Glomerular endothelial cell (primary cell): ENCODE measurements around the gene SMIM8. TPM values are rescaled to one million over a fixed set of nuclear protein-coding genes. Genes with fewer than 3 reads are reported as not detected.
A peak's percentile ranks its signal among the peaks of the same experiment; 100 is the strongest.
"Not testable (repeated sequence)": the region's sequence is repeated elsewhere in the genome, so short reads cannot be mapped to it uniquely, and the experiment has no call there.

Experiments used
- DNase-seq: peaks from one replicate; pipeline ENCODE4 v3.0.0-alpha.2; 2011; ENCODE audit warnings: low read depth, low spot score; ENCODE audit errors: extremely low read depth
- total RNA-seq: library from RNA; depleted of rRNA; stranded (reverse); fragments of >200 nt; gene quantifications from 2 replicates; pipeline ENCODE4 v1.2.3, GENCODE V29; 2015

Gene SMIM8
- 4.1 and 6.4 TPM in 2 replicates for total RNA-seq

- no peak for DNase-seq
These were observed at the start of gene SMIM8 for GRCh38 chr6:87322304-87323212. Gene SMIM8 (plus strand): TSS chr6:87322588. CDS start chr6:87337032, 14,444 bp downstream.

GRCh38 chr6:87274660-87275274, 47.6 kb upstream of the SMIM8 start:
- no peak for DNase-seq

GRCh38 chr6:87276624-87277023, 45.8 kb upstream of the SMIM8 start:
- no peak for DNase-seq

GRCh38 chr6:87277123-87277522, 45.3 kb upstream of the SMIM8 start:
- peak; percentile 5 for DNase-seq

- no peak for DNase-seq
These were observed 43.2 kb upstream of the SMIM8 start for GRCh38 chr6:87279196-87279595.

- no peak for DNase-seq
These were observed 41.0 kb upstream of the SMIM8 start for GRCh38 chr6:87281426-87281825.

- no peak for DNase-seq
These were observed 39.6 kb upstream of the SMIM8 start for GRCh38 chr6:87282743-87283142.

- DNase-seq = no peak
These were observed 38.9 kb upstream of the SMIM8 start for GRCh38 chr6:87283461-87283860.

- peak; percentile 20 for DNase-seq
These were observed 35.1 kb upstream of the SMIM8 start for GRCh38 chr6:87287251-87287650.

- no peak for DNase-seq
These were observed 32.8 kb upstream of the SMIM8 start for GRCh38 chr6:87289571-87289970.

- no peak for DNase-seq
These were observed 30.5 kb upstream of the SMIM8 start for GRCh38 chr6:87291883-87292282.

- no peak for DNase-seq
These were observed 28.9 kb upstream of the SMIM8 start for GRCh38 chr6:87293526-87293925.

GRCh38 chr6:87297119-87297518, 25.3 kb upstream of the SMIM8 start:
- no peak for DNase-seq

- not testable (repeated sequence) for DNase-seq
These were observed 21.1 kb upstream of the SMIM8 start for GRCh38 chr6:87301277-87301676.

GRCh38 chr6:87308970-87309369, 13.4 kb upstream of the SMIM8 start:
- DNase-seq = no peak

- no peak for DNase-seq
These were observed 9.5 kb upstream of the SMIM8 start for GRCh38 chr6:87312860-87313259.

- no peak for DNase-seq
These were observed 7.3 kb upstream of the SMIM8 start for GRCh38 chr6:87315071-87315470.

- DNase-seq = no peak
These were observed 3.0 kb upstream of the SMIM8 start for GRCh38 chr6:87319271-87319987.

- not testable (repeated sequence) for DNase-seq
These were observed 1.5 kb downstream of the SMIM8 start for GRCh38 chr6:87323880-87324279.

- DNase-seq = no peak
These were observed 8.6 kb downstream of the SMIM8 start for GRCh38 chr6:87330961-87331360.

- no peak for DNase-seq
These were observed 10.6 kb downstream of the SMIM8 start for GRCh38 chr6:87333033-87333432.
